Muscle of back (tissue), 11 donors: ENCODE measurements around the gene GRIN2A. TPM values are rescaled to one million over a fixed set of nuclear protein-coding genes. Genes with fewer than 3 reads are reported as not detected.
A peak's percentile ranks its signal among the peaks of the same experiment; 100 is the strongest.

Source experiments
- DNase-seq, 3 donors: peaks; one replicate each; pipeline versions ENCODE4 v3.0.0 to v3.0.0-alpha.2; 2013
- polyA plus RNA-seq, 10 donors: library from polyadenylated mRNA; unstranded; fragments of 120-200 nt; gene quantifications; one replicate each; pipeline ENCODE4 v1.2.1, GENCODE V29; 2013; ENCODE audit not compliant: insufficient read length in 10 of 10

The GRIN2A gene
- polyA plus RNA-seq, 10 donors = 0.22 to 0.66 (median 0.34) TPM

- no peak for DNase-seq
These were observed 6.0 kb upstream of the GRIN2A start for GRCh38 chr16:10188236-10188635.

- peak; percentile 43 to 87 (median 77) for DNase-seq
These were observed 749 bp downstream of the GRIN2A start for GRCh38 chr16:10181196-10182162.

GRCh38 chr16:10180771-10181163 lies 1.5 kb downstream of the GRIN2A start:
- peak in 2 of 3 donors; percentile 16 to 47 for DNase-seq

- DNase-seq = no peak
These were observed 2.0 kb downstream of the GRIN2A start for GRCh38 chr16:10180042-10180770.

- no peak for DNase-seq
These were observed 3.7 kb downstream of the GRIN2A start for GRCh38 chr16:10178526-10178925.

GRCh38 chr16:10178080-10178479 lies 4.1 kb downstream of the GRIN2A start:
- no peak for DNase-seq

- peak in 1 of 3 donors; percentile 68 for DNase-seq
These were observed 9.2 kb downstream of the GRIN2A start for GRCh38 chr16:10172848-10173655.

- peak in 2 of 3 donors; percentile 8 to 13 for DNase-seq
These were observed 11.0 kb downstream of the GRIN2A start for GRCh38 chr16:10171221-10171620.

- peak in 1 of 3 donors; percentile 41 for DNase-seq
These were observed 12.3 kb downstream of the GRIN2A start for GRCh38 chr16:10169904-10170410.

GRCh38 chr16:10169031-10169430 lies 13.2 kb downstream of the GRIN2A start:
- DNase-seq = no peak

- peak; percentile 12 to 53 (median 14) for DNase-seq
These were observed 14.0 kb downstream of the GRIN2A start for GRCh38 chr16:10168258-10168657.

- DNase-seq = no peak
These were observed 16.6 kb downstream of the GRIN2A start for GRCh38 chr16:10165643-10166042.

GRCh38 chr16:10162981-10163380 lies 19.2 kb downstream of the GRIN2A start:
- no peak for DNase-seq

- DNase-seq = no peak
These were observed 26.1 kb downstream of the GRIN2A start for GRCh38 chr16:10156099-10156498.

- no peak for DNase-seq
These were observed 27.8 kb downstream of the GRIN2A start for GRCh38 chr16:10154389-10154788.

- DNase-seq = no peak
These were observed 28.2 kb downstream of the GRIN2A start for GRCh38 chr16:10153985-10154384.

- DNase-seq = no peak
These were observed 30.5 kb downstream of the GRIN2A start for GRCh38 chr16:10151718-10152117.

- no peak for DNase-seq
These were observed 31.3 kb downstream of the GRIN2A start for GRCh38 chr16:10150906-10151305.

- no peak for DNase-seq
These were observed 36.6 kb downstream of the GRIN2A start for GRCh38 chr16:10145542-10146035.

GRCh38 chr16:10141671-10142070 lies 40.6 kb downstream of the GRIN2A start:
- no peak for DNase-seq

- DNase-seq = no peak
These were observed 43.3 kb downstream of the GRIN2A start for GRCh38 chr16:10138881-10139280.
